Stomach (tissue), 9 donors: ENCODE data around the gene QRSL1. TPM values are rescaled to one million over a fixed set of nuclear protein-coding genes. Genes with fewer than 3 reads are reported as not detected.
"Not testable (repeated sequence)": the region's sequence is repeated elsewhere in the genome, so short reads cannot be mapped to it uniquely, and the experiment has no call there.

ENCODE experiments used
- DNase-seq, 2 donors: peaks; one replicate each; pipeline versions ENCODE4 v3.0.0 to v3.0.0-alpha.2; 2013 to 2019
- H3K27ac ChIP-seq, 5 donors: fragments of 200-600 bp in 4 of 5; sonication (generic) in 4 of 5; one replicate each; pipeline ENCODE4 v1.5.1; 2013 to 2019; ENCODE audit warnings: mild to moderate bottlenecking in 1 of 5, moderate library complexity in 1 of 5
- H3K27me3 ChIP-seq, 3 donors: fragments of 200-600 bp; sonication (generic); one replicate each; pipeline ENCODE4 v1.5.1; 2017 to 2019; ENCODE audit warnings: mixed run types in 1 of 3
- H3K36me3 ChIP-seq, 4 donors: fragments of 200-600 bp; sonication (generic); 1 replicate in 3 of 4; 2 replicates in 1 of 4; pipeline ENCODE4 v1.5.1; 2016 to 2019
- H3K4me1 ChIP-seq, 4 donors: fragments of 200-600 bp; sonication (generic); one replicate each; pipeline ENCODE4 v1.5.1; 2016 to 2019
- H3K4me3 ChIP-seq, 4 donors: fragments of 200-600 bp; sonication (generic) in 3 of 4; one replicate each; pipeline ENCODE4 v1.5.1; 2016 to 2019; ENCODE audit warnings: mild to moderate bottlenecking in 1 of 4
- H3K9me3 ChIP-seq, 4 donors: fragments of 200-600 bp; sonication (generic); one replicate each; pipeline ENCODE4 v1.5.1; 2016 to 2019
- EP300 ChIP-seq: sonication (generic); formaldehyde crosslinking; IDR thresholded peaks from one replicate; pipeline ENCODE4 v1.6.1; 2017; ENCODE audit warnings: antibody characterized with exemption
- POLR2A ChIP-seq, 4 donors: fragments of 450-650 bp; IDR thresholded peaks; one replicate each; pipeline ENCODE4 v1.6.1; 2016; ENCODE audit warnings: antibody characterized with exemption in 4 of 4, control low read depth in 2 of 4, mild to moderate bottlenecking in 1 of 4, moderate library complexity in 1 of 4
- POLR2AphosphoS5 ChIP-seq, 3 donors: sonication (generic); formaldehyde crosslinking; IDR thresholded peaks; one replicate each; pipeline ENCODE4 v1.6.1; 2016; ENCODE audit warnings: antibody characterized with exemption in 3 of 3
- WGBS, 5 donors: extraction: QIAGEN DNeasy Blood & Tissue Kit in 3 of 5; methylation state at CpG; one replicate each; pipeline versions ENCODE4 v1.1.5 to v1.1.7; 2013 to 2018; 5-methylcytosine and 5-hydroxymethylcytosine counted together
- intact Hi-C: fragments of 100-400 bp; cut with DNase I; formaldehyde crosslinking; loops from one replicate; pipeline ENCODE4 v1.15.1; 2023; ENCODE audit warnings: low total_unique reads
- polyA plus RNA-seq, 3 donors: library from polyadenylated mRNA; stranded (reverse); fragments of 200-250 nt; gene quantifications; one replicate each; pipeline ENCODE4 v1.2.3, GENCODE V29; 2013
- total RNA-seq, 5 donors: library from RNA; depleted of rRNA; stranded (reverse); fragments of >200 nt; gene quantifications; one replicate each; pipeline versions ENCODE4 v1.1.0 to v1.2.3, GENCODE V29; 2014 to 2016
- TF ChIP-seq, protein P1 (sequence below), 7 experiments: fragments of 450-650 bp in 4 of 7; fragments of 200-600 bp in 3 of 7; sonication (generic) in 3 of 7; IDR thresholded peaks; one replicate each; pipeline ENCODE4 v1.5.1; 2016 to 2019; ENCODE audit warnings: antibody characterized with exemption in 7 of 7, control low read depth in 2 of 7, mild to moderate bottlenecking in 1 of 7
- donor health status: healthy with polysubstance abuse.
- donor health status: Bipolar disorder and iron deficiency.
- donor health status: healthy.

The QRSL1 gene
- total and polyA plus RNA-seq, 8 donors, result 2.3 to 19.8 (median 6.9) TPM

DNA sequence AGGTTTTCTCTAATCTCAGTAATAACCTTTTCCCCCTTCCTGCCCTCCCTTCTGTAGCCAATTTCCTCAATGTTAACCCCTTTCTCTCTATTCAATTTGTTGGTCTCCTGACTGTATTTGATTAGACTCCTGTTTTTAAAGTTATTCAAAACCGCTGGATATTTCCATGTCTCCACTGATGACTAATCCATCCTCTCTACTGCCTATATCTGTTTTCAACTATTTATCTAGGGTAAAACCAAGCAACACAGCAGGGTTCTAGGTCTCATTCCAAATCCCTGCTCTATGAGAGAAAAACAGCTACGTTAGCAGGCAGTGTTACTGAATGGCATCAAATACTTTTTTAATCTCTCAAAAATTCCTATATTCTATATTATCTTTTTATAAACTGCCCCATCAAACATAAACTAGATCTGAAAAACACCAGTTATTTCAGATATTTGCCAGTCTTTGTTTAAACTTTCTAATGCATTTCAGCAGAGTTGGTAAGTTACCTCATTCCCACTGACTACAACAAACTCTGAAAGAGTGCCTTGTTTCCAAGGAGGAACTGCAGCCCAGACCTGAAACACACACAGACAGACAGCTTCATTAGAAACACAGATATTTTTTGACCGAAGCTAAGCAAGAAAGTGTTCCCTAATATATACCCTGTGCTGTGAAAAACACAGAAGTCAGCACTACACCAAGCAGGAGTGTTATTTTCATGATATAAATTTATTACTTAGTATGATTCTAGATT, 8.3 kb upstream of the QRSL1 start:
- no peak overlapping the region for H3K27ac ChIP-seq
- H3K4me1 ChIP-seq, result no peaks in the 10 kb centered on the region
- H3K27me3 ChIP-seq, result no peaks in the 10 kb centered on the region
- WGBS, 5 donors, result 74 to 88% (median 83%) methylated on average over 3 of the region's 3 CpGs
- H3K9me3 ChIP-seq, result no peaks in the 10 kb centered on the region
- intact Hi-C loops, result no loop called here
- TF ChIP-seq POLR2A (IDR thresholded peaks at IDR 0.05) (no peak), EP300 (no peak), POLR2AphosphoS5 (IDR thresholded peaks at IDR 0.05) (no peak)
- TF ChIP-seq, protein P1, sequence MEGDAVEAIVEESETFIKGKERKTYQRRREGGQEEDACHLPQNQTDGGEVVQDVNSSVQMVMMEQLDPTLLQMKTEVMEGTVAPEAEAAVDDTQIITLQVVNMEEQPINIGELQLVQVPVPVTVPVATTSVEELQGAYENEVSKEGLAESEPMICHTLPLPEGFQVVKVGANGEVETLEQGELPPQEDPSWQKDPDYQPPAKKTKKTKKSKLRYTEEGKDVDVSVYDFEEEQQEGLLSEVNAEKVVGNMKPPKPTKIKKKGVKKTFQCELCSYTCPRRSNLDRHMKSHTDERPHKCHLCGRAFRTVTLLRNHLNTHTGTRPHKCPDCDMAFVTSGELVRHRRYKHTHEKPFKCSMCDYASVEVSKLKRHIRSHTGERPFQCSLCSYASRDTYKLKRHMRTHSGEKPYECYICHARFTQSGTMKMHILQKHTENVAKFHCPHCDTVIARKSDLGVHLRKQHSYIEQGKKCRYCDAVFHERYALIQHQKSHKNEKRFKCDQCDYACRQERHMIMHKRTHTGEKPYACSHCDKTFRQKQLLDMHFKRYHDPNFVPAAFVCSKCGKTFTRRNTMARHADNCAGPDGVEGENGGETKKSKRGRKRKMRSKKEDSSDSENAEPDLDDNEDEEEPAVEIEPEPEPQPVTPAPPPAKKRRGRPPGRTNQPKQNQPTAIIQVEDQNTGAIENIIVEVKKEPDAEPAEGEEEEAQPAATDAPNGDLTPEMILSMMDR (IDR thresholded peaks at IDR 0.05), result no peak
- peaks cover 0 to 15% (median 9%) of the 10 kb centered on the region in 4 donors for H3K36me3 ChIP-seq
- no peak overlapping the region for H3K4me3 ChIP-seq
- no peak for DNase-seq

DNA sequence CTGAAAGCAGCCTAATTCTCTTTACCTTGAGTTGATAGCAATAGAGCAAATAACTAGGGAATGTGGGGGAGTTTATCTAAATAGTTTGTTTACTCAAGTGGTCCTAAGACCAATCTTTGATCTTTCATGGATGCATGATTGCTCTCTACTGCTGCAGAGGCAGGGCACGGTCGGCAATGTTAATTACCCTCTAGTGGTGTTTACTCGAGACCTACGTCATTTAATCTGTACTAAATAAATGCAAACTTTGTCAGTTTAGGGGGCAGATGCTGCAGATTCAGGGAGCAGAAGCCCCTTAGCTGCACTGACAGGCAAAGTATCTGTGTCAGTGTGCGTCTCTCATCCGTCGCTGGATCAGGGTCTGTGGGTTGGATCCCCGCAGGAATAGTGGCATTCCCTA, 7.0 kb upstream of the QRSL1 start:
- WGBS, 5 donors, result 92 to 99% (median 95%) methylated on average over 8 of the region's 8 CpGs
- no peak for TF ChIP-seq EP300
- TF ChIP-seq, protein P1 (IDR thresholded peaks at IDR 0.05), result no peak
- TF ChIP-seq POLR2A (IDR thresholded peaks at IDR 0.05), result no peak
- no peak for TF ChIP-seq POLR2AphosphoS5 (IDR thresholded peaks at IDR 0.05)
- intact Hi-C loops, result no loop called here
- H3K4me3 ChIP-seq, result no peak overlapping the region
- H3K27ac ChIP-seq, result no peak overlapping the region
- H3K9me3 ChIP-seq, result no peaks in the 10 kb centered on the region
- H3K27me3 ChIP-seq, result no peaks in the 10 kb centered on the region
- H3K36me3 ChIP-seq, result peaks cover 0 to 15% (median 9%) of the 10 kb centered on the region in 4 donors
- H3K4me1 ChIP-seq, result no peaks in the 10 kb centered on the region
- no peak for DNase-seq

DNA sequence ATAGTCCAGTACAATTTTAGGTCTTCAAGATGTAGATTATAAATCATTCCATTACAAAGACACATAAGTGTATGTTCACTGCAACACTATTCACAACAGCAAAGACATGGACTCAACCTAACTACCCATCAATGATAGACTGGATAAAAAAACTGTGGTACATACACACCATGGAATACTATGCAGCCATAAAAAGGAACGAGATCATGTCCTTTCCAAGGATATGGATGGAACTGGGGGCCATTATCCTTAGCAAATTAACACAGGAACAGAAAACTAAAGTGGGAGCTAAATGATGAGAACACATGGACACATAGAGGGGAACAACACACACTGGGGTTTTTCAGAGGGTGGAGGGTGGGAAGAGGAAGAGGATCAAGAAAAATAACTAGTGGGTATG, 6.3 kb upstream of the QRSL1 start:
- WGBS, 5 donors, result 83 to 100% (median 91%) methylated on average over 1 of the region's 1 CpG
- Histone ChIP-seq H3K27ac (no peak overlapping the region), H3K36me3 (peaks cover 0 to 15% (median 9%) of the 10 kb centered on the region in 4 donors), H3K27me3 (no peaks in the 10 kb centered on the region), H3K9me3 (no peaks in the 10 kb centered on the region), H3K4me3 (no peak overlapping the region), H3K4me1 (peaks cover 0 to 3% (median 1%) of the 10 kb centered on the region in 4 donors)
- intact Hi-C loops, result no loop called here
- TF ChIP-seq, protein P1 (IDR thresholded peaks at IDR 0.05), result no peak
- TF ChIP-seq POLR2A (IDR thresholded peaks at IDR 0.05), result no peak
- TF ChIP-seq EP300, result no peak
- no peak for TF ChIP-seq POLR2AphosphoS5 (IDR thresholded peaks at IDR 0.05)
- DNase-seq, result no peak

DNA sequence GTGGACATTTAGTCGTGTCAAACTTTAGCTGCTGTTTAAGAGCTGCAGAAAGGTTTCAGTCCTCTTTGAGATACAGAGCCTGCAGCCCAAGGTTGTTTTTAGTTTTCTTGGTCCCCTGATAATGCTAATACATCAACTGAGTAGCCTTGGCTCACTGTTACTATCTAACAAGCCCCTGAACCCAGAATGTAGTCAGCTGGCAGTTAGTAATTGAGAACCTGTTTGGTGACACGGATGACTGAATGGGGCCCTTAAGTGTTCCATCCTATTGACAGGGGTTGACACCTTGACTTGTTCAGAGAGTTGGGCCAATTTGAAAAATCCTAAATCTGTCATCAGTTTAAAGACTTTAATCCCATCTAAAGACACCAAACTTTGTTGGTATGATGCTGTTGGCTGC, 2.9 kb upstream of the QRSL1 start:
- TF ChIP-seq, protein P1 (IDR thresholded peaks at IDR 0.05), result no peak
- TF ChIP-seq EP300 (no peak), POLR2AphosphoS5 (IDR thresholded peaks at IDR 0.05) (no peak), POLR2A (IDR thresholded peaks at IDR 0.05) (no peak)

DNA sequence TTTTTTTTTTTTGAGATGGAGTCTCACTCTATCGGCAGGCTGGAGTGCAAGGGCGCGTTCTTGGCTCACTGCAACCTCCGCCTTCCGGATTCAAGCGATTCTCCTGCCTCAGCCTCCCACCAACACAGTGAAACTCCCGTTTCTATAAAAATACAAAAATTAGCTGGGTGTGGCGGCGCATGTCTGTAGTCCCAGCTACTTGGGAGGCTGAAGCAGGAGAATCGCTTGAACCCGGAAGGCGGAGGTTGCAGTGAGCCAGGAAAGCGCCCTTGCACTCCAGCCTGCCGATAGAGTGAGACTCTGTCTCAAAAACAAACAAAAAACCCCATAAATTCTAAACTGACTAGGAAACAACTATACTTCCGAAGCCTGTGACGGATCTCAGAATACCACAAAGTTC, 1.6 kb upstream of the QRSL1 start:
- WGBS, 5 donors, result 92 to 96% (median 94%) methylated on average over 16 of the region's 16 CpGs
- intact Hi-C loops, H3K36me3 ChIP-seq: not testable (repeated sequence)

More for the DNA sequence above, 2.9 kb upstream of the QRSL1 start:
- no peaks in the 10 kb centered on the region for H3K27me3 ChIP-seq
- no peak overlapping the region for H3K27ac ChIP-seq
- DNase-seq, result no peak
- peaks cover 0 to 10% (median 7%) of the 10 kb centered on the region in 4 donors for H3K36me3 ChIP-seq
- no peak overlapping the region for H3K4me3 ChIP-seq
- no peaks in the 10 kb centered on the region for H3K9me3 ChIP-seq
- intact Hi-C loops, result no loop called here
- 33 to 39% (median 36%) methylated on average over 2 of the region's 2 CpGs for WGBS, 5 donors
- H3K4me1 ChIP-seq, result peaks cover 16 to 29% (median 22%) of the 10 kb centered on the region in 4 donors

More for the DNA sequence above, 1.6 kb upstream of the QRSL1 start:
- DNase-seq, H3K27me3 ChIP-seq, H3K27ac ChIP-seq, H3K9me3 ChIP-seq: not testable (repeated sequence)
- H3K4me1 ChIP-seq, result peaks cover 16 to 37% (median 23%) of the 10 kb centered on the region in 4 donors
- peak overlapping the region in 1 of 4 donors; percentile 78 for H3K4me3 ChIP-seq
